Adrenal gland (tissue), 5 donors: ENCODE measurements around the gene CHRD.

Experiments used
- POLR2A ChIP-seq, 2 donors: fragments of 450-650 bp; IDR thresholded peaks; one replicate each; pipeline ENCODE4 v1.6.1; 2017; ENCODE audit warnings: antibody characterized with exemption in 2 of 2, mild to moderate bottlenecking in 2 of 2, moderate library complexity in 1 of 2
- TF ChIP-seq, protein P1 (sequence below), 6 experiments: fragments of 450-650 bp in 4 of 6; fragments of 200-600 bp in 2 of 6; sonication (generic) in 1 of 6; IDR thresholded peaks; 1 replicate in 5 of 6; 2 replicates in 1 of 6; pipeline versions ENCODE4 v1.5.1 to v1.8.0; 2016 to 2021; ENCODE audit warnings: antibody characterized with exemption in 6 of 6, mild to moderate bottlenecking in 2 of 6, moderate library complexity in 1 of 6
- donor health status: DM: no; HTN: no; CAD: no.

DNA sequence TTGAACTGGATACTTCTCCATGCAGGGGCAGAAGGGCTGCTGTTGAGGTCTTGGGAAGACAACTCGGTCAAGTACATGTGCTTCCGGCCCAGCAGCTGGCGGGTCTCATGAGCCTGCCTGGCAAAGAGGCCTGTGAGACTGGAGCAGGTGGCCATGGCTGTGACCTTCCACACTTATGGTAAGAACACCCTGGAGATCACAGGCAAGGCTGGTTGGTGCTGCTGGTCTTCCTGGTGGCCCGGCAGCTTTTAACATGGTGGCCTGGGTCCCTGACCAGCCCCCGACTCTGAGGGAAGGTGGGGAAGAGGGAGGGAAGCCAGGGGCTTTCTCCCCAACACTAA lies 15.4 kb downstream of the CHRD start:
- TF ChIP-seq, protein P1, sequence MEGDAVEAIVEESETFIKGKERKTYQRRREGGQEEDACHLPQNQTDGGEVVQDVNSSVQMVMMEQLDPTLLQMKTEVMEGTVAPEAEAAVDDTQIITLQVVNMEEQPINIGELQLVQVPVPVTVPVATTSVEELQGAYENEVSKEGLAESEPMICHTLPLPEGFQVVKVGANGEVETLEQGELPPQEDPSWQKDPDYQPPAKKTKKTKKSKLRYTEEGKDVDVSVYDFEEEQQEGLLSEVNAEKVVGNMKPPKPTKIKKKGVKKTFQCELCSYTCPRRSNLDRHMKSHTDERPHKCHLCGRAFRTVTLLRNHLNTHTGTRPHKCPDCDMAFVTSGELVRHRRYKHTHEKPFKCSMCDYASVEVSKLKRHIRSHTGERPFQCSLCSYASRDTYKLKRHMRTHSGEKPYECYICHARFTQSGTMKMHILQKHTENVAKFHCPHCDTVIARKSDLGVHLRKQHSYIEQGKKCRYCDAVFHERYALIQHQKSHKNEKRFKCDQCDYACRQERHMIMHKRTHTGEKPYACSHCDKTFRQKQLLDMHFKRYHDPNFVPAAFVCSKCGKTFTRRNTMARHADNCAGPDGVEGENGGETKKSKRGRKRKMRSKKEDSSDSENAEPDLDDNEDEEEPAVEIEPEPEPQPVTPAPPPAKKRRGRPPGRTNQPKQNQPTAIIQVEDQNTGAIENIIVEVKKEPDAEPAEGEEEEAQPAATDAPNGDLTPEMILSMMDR (IDR thresholded peaks at IDR 0.05): no peak
- no peak for TF ChIP-seq POLR2A (IDR thresholded peaks at IDR 0.05)
